ENCODE results near the gene GNAS.
A peak's percentile ranks its signal among the peaks of the same experiment; 100 is the strongest.

GNAS gene

GRCh38 chr20:58883241-58883691 is 30.8 kb downstream of the GNAS start:
- no peak for DNase-seq

GRCh38 chr20:58884966-58885365 is 32.5 kb downstream of the GNAS start:
- DNase-seq = no peak

- DNase-seq = no peak
Measured at GRCh38 chr20:58886546-58886945, 34.0 kb downstream of the GNAS start.

- no peak for DNase-seq
Measured at GRCh38 chr20:58888103-58888502, 35.6 kb downstream of the GNAS start.

- DNase-seq = peak; percentile 88
Measured at GRCh38 chr20:58888521-58889333, 36.2 kb downstream of the GNAS start.

GRCh38 chr20:58889334-58889760 is 36.8 kb downstream of the GNAS start:
- DNase-seq = no peak

GRCh38 chr20:58889798-58890517 is 37.4 kb downstream of the GNAS start:
- DNase-seq = no peak

GRCh38 chr20:58890518-58891085 is 38.1 kb downstream of the GNAS start:
- peak; percentile 97 for DNase-seq

GRCh38 chr20:58891086-58891717 is 38.7 kb downstream of the GNAS start:
- peak; percentile 70 for DNase-seq

GRCh38 chr20:58891718-58892140 is 39.2 kb downstream of the GNAS start:
- peak; percentile 55 for DNase-seq

- peak; percentile 85 for DNase-seq
Measured at GRCh38 chr20:58892141-58892931, 39.8 kb downstream of the GNAS start.

- no peak for DNase-seq
Measured at GRCh38 chr20:58892932-58893224, 40.4 kb downstream of the GNAS start.

GRCh38 chr20:58893355-58894120 is 41.0 kb downstream of the GNAS start:
- no peak for DNase-seq

GRCh38 chr20:58894652-58895447 is 42.3 kb downstream of the GNAS start:
- DNase-seq = no peak

GRCh38 chr20:58895448-58896180 is 43.1 kb downstream of the GNAS start:
- no peak for DNase-seq

- DNase-seq = no peak
Measured at GRCh38 chr20:58896820-58897219, 44.3 kb downstream of the GNAS start.

GRCh38 chr20:58897488-58897887 is 45.0 kb downstream of the GNAS start:
- DNase-seq = no peak

GRCh38 chr20:58898629-58899408 is 46.3 kb downstream of the GNAS start:
- no peak for DNase-seq

GRCh38 chr20:58899512-58899911 is 47.0 kb downstream of the GNAS start:
- no peak for DNase-seq
